Measurements from ENCODE around the gene NBEA.

NBEA gene

GRCh38 chr13:35477386-35477946 lies 535.4 kb downstream of the NBEA start:
- no peak for DNase-seq

GRCh38 chr13:35478271-35479037 lies 536.4 kb downstream of the NBEA start:
- no peak for DNase-seq

GRCh38 chr13:35479038-35479492 lies 537.0 kb downstream of the NBEA start:
- DNase-seq: no peak

GRCh38 chr13:35479706-35480105 lies 537.6 kb downstream of the NBEA start:
- no peak for DNase-seq

- no peak for DNase-seq
Observed at GRCh38 chr13:35480346-35480745, 538.3 kb downstream of the NBEA start.

- no peak for DNase-seq
Observed at GRCh38 chr13:35481777-35482176, 539.7 kb downstream of the NBEA start.

GRCh38 chr13:35482527-35482926 lies 540.5 kb downstream of the NBEA start:
- DNase-seq: no peak

- no peak for DNase-seq
Observed at GRCh38 chr13:35483761-35484160, 541.7 kb downstream of the NBEA start.

GRCh38 chr13:35484384-35484783 lies 542.3 kb downstream of the NBEA start:
- DNase-seq: no peak

- DNase-seq: no peak
Observed at GRCh38 chr13:35485424-35485823, 543.4 kb downstream of the NBEA start.

- no peak for DNase-seq
Observed at GRCh38 chr13:35489050-35489449, 547.0 kb downstream of the NBEA start.

GRCh38 chr13:35496006-35496405 lies 553.9 kb downstream of the NBEA start:
- DNase-seq: no peak

GRCh38 chr13:35496761-35497386 lies 554.8 kb downstream of the NBEA start:
- DNase-seq: peak; percentile 6

- no peak for DNase-seq
Observed at GRCh38 chr13:35498231-35498630, 556.2 kb downstream of the NBEA start.

GRCh38 chr13:35499196-35499662 lies 557.2 kb downstream of the NBEA start:
- no peak for DNase-seq

- DNase-seq: no peak
Observed at GRCh38 chr13:35499676-35500075, 557.6 kb downstream of the NBEA start.

GRCh38 chr13:35500144-35500543 lies 558.1 kb downstream of the NBEA start:
- DNase-seq: no peak

GRCh38 chr13:35501661-35502235 lies 559.7 kb downstream of the NBEA start:
- DNase-seq: no peak

- DNase-seq: no peak
Observed at GRCh38 chr13:35502456-35502855, 560.4 kb downstream of the NBEA start.

GRCh38 chr13:35512271-35512920 lies 570.3 kb downstream of the NBEA start:
- DNase-seq: peak; percentile 76

GRCh38 chr13:35514061-35514477 lies 572.0 kb downstream of the NBEA start:
- DNase-seq: no peak

GRCh38 chr13:35514801-35515502 lies 572.9 kb downstream of the NBEA start:
- DNase-seq: no peak

Data from hematopoietic multipotent progenitor cell treated with erythropoietin and hydrocortisone succinate and interleukin-3 and kit ligand, for 8 days (in vitro differentiated cells).